IMR-90 (cell line): ENCODE measurements around the gene POTEI. TPM values are rescaled to one million over a fixed set of nuclear protein-coding genes. Genes with fewer than 3 reads are reported as not detected.
"Not testable (repeated sequence)": the region's sequence is repeated elsewhere in the genome, so short reads cannot be mapped to it uniquely, and the experiment has no call there.

ENCODE experiments used
- ATAC-seq: fragments of 200-7000 bp; cut with Tn5 transposase; 2 replicates; pipeline ENCODE4 v1.9.1; 2020; ENCODE audit warnings: low read depth, mild to moderate bottlenecking, moderate library complexity
- BruUV-seq: library from RNA; stranded (reverse); fragments of 400-500 nt; replicated peaks from 2 replicates; lab custom pipeline; 2021; lab: Mats Ljungman, UMichigan
- CTCF ChIA-PET: fragments of 300-600 bp; formaldehyde crosslinking; extraction: SDS; loops from one replicate; lab custom pipeline; 2021; ENCODE audit warnings: antibody characterized with exemption; lab: Yijun Ruan, JAX
- POLR2A ChIA-PET: fragments of 300-600 bp; sonication (Branson Sonifier 250); formaldehyde crosslinking; loops from one replicate; lab custom pipeline; 2022; ENCODE audit warnings: antibody characterized with exemption; ENCODE audit not compliant: unreplicated experiment; lab: Charles Lee
- DNase-seq: peaks from one replicate; pipeline ENCODE4 v3.0.0; 2013
- H2AFZ ChIP-seq: replicated peaks from 2 replicates; pipeline ENCODE3; 2013; ENCODE audit warnings: low read length, mild to moderate bottlenecking; ENCODE audit not compliant: poor library complexity
- H2AK5ac ChIP-seq: 2 replicates; pipeline ENCODE4 v1.6.1; 2013; ENCODE audit warnings: low read depth, low read length, inconsistent platforms
- H2AK9ac ChIP-seq: replicated peaks from 2 replicates; pipeline ENCODE3; 2013; ENCODE audit warnings: mild to moderate bottlenecking, low read depth, low read length, moderate library complexity; ENCODE audit not compliant: poor library complexity
- H2BK120ac ChIP-seq: 2 replicates; pipeline ENCODE4 v1.6.1; 2013; ENCODE audit warnings: low read depth, low read length, inconsistent platforms
- H2BK15ac ChIP-seq: 3 replicates; pipeline ENCODE4 v1.6.1; 2013; ENCODE audit warnings: low read depth, low read length, inconsistent platforms
- H2BK20ac ChIP-seq: 2 replicates; pipeline ENCODE4 v1.6.1; 2013; ENCODE audit warnings: low read depth, mild to moderate bottlenecking, inconsistent platforms, low read length, moderate library complexity
- H2BK5ac ChIP-seq: 2 replicates; pipeline ENCODE4 v1.6.1; 2013; ENCODE audit warnings: mild to moderate bottlenecking, low read depth, low read length, inconsistent platforms; ENCODE audit not compliant: poor library complexity, severe bottlenecking
- H3K14ac ChIP-seq: replicated peaks from 2 replicates; pipeline ENCODE4 v1.6.1; 2013; ENCODE audit warnings: low read depth, low read length, inconsistent platforms
- H3K18ac ChIP-seq: 2 replicates; pipeline ENCODE4 v1.6.1; 2013; ENCODE audit warnings: low read depth, low read length, control low read depth
- H3K23ac ChIP-seq: 2 replicates; pipeline ENCODE4 v1.6.1; 2013; ENCODE audit warnings: low read depth, low read length, inconsistent platforms
- H3K27ac ChIP-seq: 2 replicates; pipeline ENCODE4 v1.5.1; 2013; ENCODE audit warnings: mild to moderate bottlenecking, control low read depth, low read length; ENCODE audit not compliant: insufficient read depth
- H3K27me3 ChIP-seq: 2 replicates; pipeline ENCODE4 v1.6.1; 2013; ENCODE audit warnings: low read length; ENCODE audit not compliant: control insufficient read depth, insufficient read depth
- H3K36me3 ChIP-seq: 2 replicates; pipeline ENCODE4 v1.6.1; 2013; ENCODE audit warnings: low read length, mixed read lengths; ENCODE audit not compliant: control insufficient read depth, insufficient read depth
- H3K4ac ChIP-seq: 2 replicates; pipeline ENCODE4 v1.6.1; 2013; ENCODE audit warnings: low read depth, low read length, inconsistent platforms
- H3K4me1 ChIP-seq: 2 replicates; pipeline ENCODE4 v1.6.1; 2013; ENCODE audit warnings: low read length, mixed read lengths; ENCODE audit not compliant: control insufficient read depth, insufficient read depth
- H3K4me2 ChIP-seq: 2 replicates; pipeline ENCODE4 v1.6.1; 2013; ENCODE audit warnings: low read depth, mild to moderate bottlenecking, control low read depth, low read length, moderate library complexity
- H3K4me3 ChIP-seq: 2 replicates; pipeline ENCODE4 v1.5.1; 2013; ENCODE audit warnings: low read depth, mild to moderate bottlenecking, control low read depth, low read length, moderate library complexity; ENCODE audit not compliant: insufficient read depth
- H3K56ac ChIP-seq: 2 replicates; pipeline ENCODE4 v1.6.1; 2013; ENCODE audit warnings: low read length, inconsistent platforms; ENCODE audit not compliant: insufficient read depth; ENCODE audit errors: extremely low read depth
- H3K79me1 ChIP-seq, 2 experiments: 2 replicates each; pipeline ENCODE4 v1.6.1; 2013; ENCODE audit warnings: low read length in 2 of 2, inconsistent platforms in 1 of 2, low read depth in 1 of 2
- H3K9ac ChIP-seq: 2 replicates; pipeline ENCODE4 v1.6.1; 2013; ENCODE audit warnings: low read depth, low read length, control low read depth
- H3K9me1 ChIP-seq: 2 replicates; pipeline ENCODE4 v1.6.1; 2013; ENCODE audit warnings: low read length, inconsistent platforms; ENCODE audit not compliant: insufficient read depth
- H3K9me3 ChIP-seq: 2 replicates; pipeline ENCODE4 v1.6.1; 2013; ENCODE audit warnings: low read length; ENCODE audit not compliant: control insufficient read depth, insufficient read depth
- H4K20me1 ChIP-seq: 2 replicates; pipeline ENCODE4 v1.6.1; 2013; ENCODE audit warnings: low read length, inconsistent platforms; ENCODE audit not compliant: insufficient read depth
- H4K5ac ChIP-seq: 2 replicates; pipeline ENCODE4 v1.6.1; 2013; ENCODE audit warnings: mild to moderate bottlenecking, low read depth, low read length, control low read depth
- H4K8ac ChIP-seq, 2 experiments: 2 replicates each; pipeline ENCODE4 v1.6.1; 2013; ENCODE audit warnings: low read depth in 2 of 2, low read length in 2 of 2, control low read depth in 1 of 2, inconsistent platforms in 1 of 2
- H4K91ac ChIP-seq: 2 replicates; pipeline ENCODE4 v1.6.1; 2013; ENCODE audit warnings: low read depth, low read length, inconsistent platforms; ENCODE audit not compliant: insufficient read depth
- WGBS, 2 experiments: methylation state at CpG; one replicate each; pipeline versions ENCODE4 v1.1.5 to v1.1.7; 2013; ENCODE audit warnings: missing lambda C conversion rate in 2 of 2; ENCODE audit not compliant: insufficient read length in 1 of 2; ENCODE audit errors: extremely low coverage in 2 of 2; 5-methylcytosine and 5-hydroxymethylcytosine counted together
- dilution Hi-C: fragments of 300-500 bp; cut with HindIII; formaldehyde crosslinking; loops from one replicate; pipeline ENCODE4 v1.14.3; 2018; ENCODE audit warnings: low sequenced_read_pairs; ENCODE audit not compliant: unreplicated experiment
- in situ Hi-C: fragments of 300-500 bp; cut with MboI; formaldehyde crosslinking; loops from 3 replicates; pipeline ENCODE4 v1.14.3; 2019; ENCODE audit warnings: low sequenced_read_pairs, inconsistent platforms, mixed read lengths
- intact Hi-C: fragments of 100-400 bp; cut with micrococcal nuclease; formaldehyde crosslinking; loops from 2 replicates; pipeline ENCODE4 v1.10.0; 2022
- polyA plus RNA-seq, 3 experiments: library from polyadenylated mRNA; depleted of rRNA; stranded (reverse); fragments of >200 nt; gene quantifications; 2 replicates each; pipeline ENCODE4 v1.2.3, GENCODE V29; 2012; ENCODE audit warnings: low replicate concordance in 1 of 3
- total RNA-seq: library from RNA; depleted of rRNA; stranded (reverse); fragments of >200 nt; gene quantifications from 2 replicates; pipeline ENCODE4 v1.2.3, GENCODE V29; 2012

Gene POTEI
- total and polyA plus RNA-seq, 2 of the 4 experiments (the other 2 are of a cell fraction): not detected

DNA sequence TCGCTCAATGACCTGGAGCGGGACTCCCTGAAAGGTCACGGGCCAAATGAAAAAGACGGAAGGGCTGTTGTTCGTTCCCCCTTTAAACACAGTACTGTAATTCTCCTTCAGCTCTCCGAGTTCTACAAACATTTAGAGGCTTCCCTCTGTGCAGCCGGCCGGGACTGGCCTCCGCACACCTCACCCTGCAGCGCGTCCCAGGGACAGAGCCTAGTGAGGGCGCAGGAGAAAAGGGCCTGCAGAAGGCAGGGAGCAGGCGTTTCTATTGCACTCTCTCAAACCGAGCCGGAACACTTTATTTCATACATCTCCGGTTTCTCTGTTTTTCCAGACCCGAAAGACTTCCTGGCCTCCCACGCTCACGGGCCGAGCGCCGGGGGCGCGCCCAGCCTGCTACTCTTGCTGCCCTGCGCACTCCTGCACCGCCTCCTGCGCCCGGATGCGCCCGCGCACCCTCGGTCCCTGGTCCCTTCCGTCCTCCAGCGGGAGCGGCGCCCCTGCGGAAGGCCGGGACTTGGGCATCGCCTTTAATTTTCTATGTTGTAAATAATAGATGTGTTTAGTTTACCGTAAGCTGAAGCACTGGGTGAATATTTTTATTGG is 18.3 kb upstream of the POTEI start:
- H4K91ac ChIP-seq, H3K4me3 ChIP-seq, H3K9ac ChIP-seq, H2AK9ac ChIP-seq, H3K79me1 ChIP-seq, H3K9me3 ChIP-seq, H3K14ac ChIP-seq, dilution Hi-C loops, H3K27ac ChIP-seq, H3K9me1 ChIP-seq, H4K8ac ChIP-seq, CTCF ChIA-PET, H2AK5ac ChIP-seq, H2BK120ac ChIP-seq, intact Hi-C loops, H4K5ac ChIP-seq, H2BK15ac ChIP-seq, in situ Hi-C loops, H4K20me1 ChIP-seq, H3K56ac ChIP-seq, H3K4ac ChIP-seq, H3K4me2 ChIP-seq, H2AFZ ChIP-seq, H2BK5ac ChIP-seq, H2BK20ac ChIP-seq, POLR2A ChIA-PET, H3K18ac ChIP-seq, H3K4me1 ChIP-seq, H3K27me3 ChIP-seq, H3K23ac ChIP-seq, BruUV-seq, DNase-seq, H3K36me3 ChIP-seq, ATAC-seq: not testable (repeated sequence)
- no CpG with 5 or more reads among the region's 40 CpGs for WGBS, 2 experiments

DNA sequence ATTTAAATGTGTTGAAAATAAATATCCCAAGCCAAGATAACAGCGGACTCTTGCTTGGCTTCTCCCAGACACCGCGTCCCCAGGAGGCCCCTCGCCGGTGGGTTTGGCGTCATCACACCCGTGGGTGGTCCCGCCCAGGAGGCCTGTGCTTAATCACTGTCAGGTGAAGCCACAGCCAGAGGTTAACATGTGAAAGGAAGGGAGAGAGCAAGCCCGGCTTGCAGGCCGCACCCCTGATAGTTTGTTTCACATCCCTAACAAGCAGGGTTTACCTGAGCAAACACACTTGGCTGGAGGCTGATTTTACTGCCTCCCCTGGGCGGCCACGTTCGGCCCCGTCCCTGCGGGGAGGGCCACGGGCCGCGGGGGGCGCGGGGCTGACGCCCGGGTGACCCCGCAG is 13.3 kb upstream of the POTEI start:
- POLR2A ChIA-PET, H3K79me1 ChIP-seq, H3K9me3 ChIP-seq, H3K4ac ChIP-seq, dilution Hi-C loops, H2BK15ac ChIP-seq, in situ Hi-C loops, H3K18ac ChIP-seq, H3K14ac ChIP-seq, H3K4me3 ChIP-seq, ATAC-seq, H3K36me3 ChIP-seq, H3K9ac ChIP-seq, H2BK20ac ChIP-seq, DNase-seq, H3K23ac ChIP-seq, H2BK120ac ChIP-seq, H3K4me2 ChIP-seq, H2AK5ac ChIP-seq, H2BK5ac ChIP-seq, H2AK9ac ChIP-seq, H3K9me1 ChIP-seq, H3K27me3 ChIP-seq, H4K91ac ChIP-seq, H3K4me1 ChIP-seq, H3K56ac ChIP-seq, H3K27ac ChIP-seq, H4K20me1 ChIP-seq, BruUV-seq, H4K5ac ChIP-seq, H4K8ac ChIP-seq, intact Hi-C loops, CTCF ChIA-PET, H2AFZ ChIP-seq: not testable (repeated sequence)
- no CpG with 5 or more reads among the region's 23 CpGs for WGBS, 2 experiments
